Skin epidermis (tissue), 12 donors: Measurements from ENCODE around the gene BRD4.

Experiments used
- H3K27ac ChIP-seq, 21 experiments: fragments of 200-600 bp; sonication (generic) in 11 of 21; one replicate each; pipeline ENCODE4 v1.5.0; 2020; ENCODE audit warnings: mild to moderate bottlenecking in 3 of 21, inconsistent platforms in 2 of 21, moderate library complexity in 2 of 21
- H3K4me3 ChIP-seq, 7 experiments: fragments of 200-600 bp; sonication (generic) in 2 of 7; one replicate each; pipeline ENCODE4 v1.5.0; 2020; ENCODE audit warnings: inconsistent platforms in 2 of 7, mild to moderate bottlenecking in 2 of 7, moderate library complexity in 1 of 7

The BRD4 gene

DNA sequence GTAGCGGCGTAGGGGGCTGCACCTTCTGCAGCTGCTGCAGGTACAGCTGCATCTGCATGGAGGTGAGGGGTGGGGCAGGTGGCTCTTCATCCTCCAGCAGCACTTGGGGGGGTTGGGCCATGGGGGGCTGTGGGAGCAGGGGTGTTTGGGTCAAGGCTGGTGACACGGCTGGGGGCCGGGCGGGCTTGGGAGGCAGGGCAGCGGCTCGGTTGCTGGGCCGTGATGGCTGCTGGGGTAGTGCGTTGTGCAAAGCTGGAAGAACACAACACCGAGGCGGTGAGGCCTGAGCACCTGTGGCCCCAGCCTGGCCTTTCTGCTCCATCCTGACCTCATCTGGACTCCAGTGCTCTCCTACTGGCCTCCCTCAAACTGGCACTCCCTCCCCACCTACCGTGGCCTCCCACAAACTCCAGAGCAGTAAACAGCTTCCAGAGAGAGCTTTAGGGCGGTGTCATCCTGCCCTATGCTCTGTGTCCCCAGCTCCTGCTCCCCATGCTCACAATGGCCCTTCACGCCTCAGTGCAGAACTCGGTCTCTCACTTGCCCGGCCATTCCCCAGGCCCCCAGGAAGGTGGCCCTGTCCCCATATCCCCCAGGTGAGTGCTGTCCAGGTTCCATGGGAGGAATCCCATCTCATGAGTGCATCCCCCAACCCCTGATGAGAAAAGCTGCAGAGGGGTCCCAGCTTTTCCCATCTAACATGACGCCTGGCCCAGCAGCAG lies 88.9 kb downstream of the BRD4 start:
- no peak overlapping the region for H3K4me3 ChIP-seq
- H3K27ac ChIP-seq = no peak overlapping the region

DNA sequence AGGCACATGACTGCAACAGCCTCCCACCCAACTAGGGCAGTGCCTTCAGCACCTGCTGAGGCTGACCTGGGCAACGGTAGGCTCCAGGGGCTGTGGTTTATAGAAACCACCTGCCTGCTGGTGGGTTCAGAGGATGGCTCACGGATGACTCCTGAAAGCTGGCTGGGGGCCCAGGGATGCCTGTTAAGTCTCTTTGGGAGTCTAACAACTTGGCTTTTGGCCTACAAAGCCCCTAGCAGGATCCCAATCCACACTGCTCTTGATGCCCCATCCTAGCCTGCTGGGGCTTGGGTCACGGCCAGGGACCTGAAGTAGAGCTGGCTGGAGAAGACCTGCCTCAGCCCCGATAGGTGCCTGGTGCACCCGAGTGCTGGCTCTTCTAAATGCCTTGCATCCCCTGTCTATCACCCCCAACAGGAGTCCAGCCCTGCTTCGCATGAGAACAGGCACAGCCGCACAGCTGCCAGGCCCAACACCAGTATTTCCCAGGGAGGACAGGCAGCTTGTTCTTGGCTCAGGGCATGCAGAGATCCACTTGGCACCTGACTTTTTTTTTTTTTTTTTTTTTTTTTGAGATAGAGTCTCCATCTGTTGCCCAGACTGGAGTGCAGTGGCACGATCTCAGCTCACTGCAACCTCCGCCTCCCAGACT lies 91.0 kb downstream of the BRD4 start:
- no peak overlapping the region for H3K27ac ChIP-seq
- H3K4me3 ChIP-seq = no peak overlapping the region

DNA sequence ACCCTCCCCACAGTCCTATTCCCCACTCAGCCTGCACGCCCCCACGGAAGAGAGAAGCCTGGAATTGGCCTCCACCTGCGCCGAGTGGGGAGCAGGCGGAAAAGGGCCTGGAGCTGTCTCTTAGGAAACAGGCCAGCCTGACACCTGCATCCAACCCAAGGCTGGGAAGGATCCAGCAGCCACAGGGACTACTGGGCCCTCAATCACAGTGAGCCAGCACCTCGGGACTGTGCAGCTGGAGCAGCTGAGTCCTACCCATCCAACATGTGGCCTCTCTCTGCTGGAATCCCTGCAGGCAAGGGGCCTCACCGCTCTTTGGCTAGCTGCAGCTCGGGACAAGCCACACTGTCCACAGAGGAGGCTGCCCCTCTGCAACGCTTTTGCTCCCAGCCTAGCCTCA lies 91.8 kb downstream of the BRD4 start:
- Histone ChIP-seq H3K4me3 (no peak overlapping the region), H3K27ac (no peak overlapping the region)

DNA sequence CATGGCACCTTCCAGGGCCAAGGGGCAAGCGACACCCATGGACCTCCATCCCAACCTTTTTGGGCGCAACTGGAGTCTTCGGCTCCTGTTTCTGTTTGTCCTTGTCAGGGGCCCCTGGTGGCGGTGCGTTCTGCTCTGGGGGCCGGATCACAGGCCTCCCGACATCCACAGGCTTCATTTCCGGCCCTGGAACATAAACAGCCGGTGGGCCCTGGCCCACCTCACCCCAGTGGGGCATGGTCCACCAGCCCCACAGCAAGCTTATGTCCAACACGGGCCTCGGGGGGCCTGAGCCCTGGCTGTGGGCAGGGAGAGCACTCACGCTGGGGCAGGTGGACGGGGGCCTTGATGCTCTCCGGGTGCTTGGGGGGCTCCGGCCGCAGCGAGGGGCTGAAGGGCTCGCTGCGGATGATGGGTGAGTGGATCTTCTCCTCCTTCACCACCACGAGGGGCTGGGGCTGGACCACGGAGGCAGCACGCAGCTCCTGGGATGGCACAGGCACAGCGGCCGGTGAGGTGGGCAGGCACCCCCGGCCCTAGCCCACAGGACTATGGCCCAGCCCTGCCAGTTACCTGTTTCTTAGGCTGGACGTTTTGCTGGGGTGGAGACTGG lies 92.9 kb downstream of the BRD4 start:
- Histone ChIP-seq H3K4me3 (no peak overlapping the region), H3K27ac (no peak overlapping the region)

DNA sequence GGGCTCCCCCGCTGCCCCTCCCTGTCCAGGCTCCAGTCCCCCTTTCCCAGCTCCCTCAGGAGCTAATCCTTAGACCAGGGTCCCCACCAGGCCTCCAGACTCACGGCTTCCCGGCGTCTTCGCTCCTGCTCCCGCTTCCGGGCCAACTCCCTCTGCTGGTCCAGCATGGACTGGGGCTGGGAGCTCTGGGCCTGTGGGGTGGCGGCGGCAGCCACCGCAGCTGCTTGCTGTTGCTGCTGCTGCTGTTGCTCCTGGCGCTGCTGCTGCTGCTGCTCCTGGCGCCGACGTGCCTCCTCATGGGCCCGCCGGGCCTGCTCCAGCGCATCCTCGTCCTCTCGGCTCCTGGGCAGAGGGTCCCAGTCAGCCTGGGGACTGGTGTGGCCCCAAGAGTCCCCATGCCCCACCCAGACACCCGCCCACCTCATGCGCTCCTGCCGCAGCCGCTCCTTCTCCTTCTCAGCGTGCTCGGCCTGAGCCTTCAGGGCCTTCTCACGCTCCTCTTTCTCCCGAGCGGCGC lies 93.6 kb downstream of the BRD4 start:
- H3K4me3 ChIP-seq = no peak overlapping the region
- H3K27ac ChIP-seq = peak overlapping the region in 3 of 21 experiments; percentile 10 to 55 (median 24)

DNA sequence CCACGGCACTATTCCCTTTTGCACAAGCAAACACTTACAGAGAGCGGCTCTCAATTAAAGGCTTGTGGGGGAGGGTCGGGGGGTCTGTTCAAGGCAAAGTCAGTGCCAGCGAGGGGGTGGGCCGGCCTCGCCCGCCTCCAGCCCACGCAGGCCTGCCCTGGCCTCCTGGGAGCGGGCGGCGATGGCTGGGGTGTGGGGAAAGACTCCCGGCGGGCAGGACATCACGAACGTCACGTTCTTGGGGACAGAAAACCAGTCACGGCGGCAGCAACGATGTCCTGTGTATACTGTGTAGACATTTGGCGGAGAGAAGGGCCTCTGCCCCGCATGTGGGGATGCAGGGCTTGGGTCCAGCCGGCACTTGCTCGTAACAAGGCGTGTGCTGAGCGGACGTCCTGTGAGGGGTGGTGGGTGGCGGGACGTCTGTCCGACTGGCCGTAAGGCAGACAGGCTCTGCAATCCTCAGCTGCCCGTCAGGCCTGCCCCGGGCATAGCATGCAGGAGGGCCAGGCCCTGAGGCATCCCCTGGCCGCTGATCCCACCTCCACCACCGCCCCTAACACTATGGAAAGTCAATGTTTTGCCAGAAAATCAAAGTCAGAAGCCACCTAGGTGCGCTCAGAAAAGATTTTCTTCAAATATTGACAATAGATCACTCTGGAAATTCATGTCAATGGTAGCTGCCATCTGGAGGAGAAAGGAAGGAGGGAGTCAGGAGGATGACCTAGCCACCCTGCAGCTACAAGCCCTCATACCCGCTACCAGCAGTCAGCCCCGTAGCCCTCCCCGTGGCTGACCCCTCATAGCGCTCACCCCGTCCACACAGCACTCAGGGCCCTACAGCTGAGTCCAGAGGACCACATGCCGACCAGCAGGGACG lies 94.3 kb downstream of the BRD4 start:
- Histone ChIP-seq H3K27ac (peak overlapping the region in 3 of 21 experiments; percentile 10 to 55 (median 24)), H3K4me3 (no peak overlapping the region)

DNA sequence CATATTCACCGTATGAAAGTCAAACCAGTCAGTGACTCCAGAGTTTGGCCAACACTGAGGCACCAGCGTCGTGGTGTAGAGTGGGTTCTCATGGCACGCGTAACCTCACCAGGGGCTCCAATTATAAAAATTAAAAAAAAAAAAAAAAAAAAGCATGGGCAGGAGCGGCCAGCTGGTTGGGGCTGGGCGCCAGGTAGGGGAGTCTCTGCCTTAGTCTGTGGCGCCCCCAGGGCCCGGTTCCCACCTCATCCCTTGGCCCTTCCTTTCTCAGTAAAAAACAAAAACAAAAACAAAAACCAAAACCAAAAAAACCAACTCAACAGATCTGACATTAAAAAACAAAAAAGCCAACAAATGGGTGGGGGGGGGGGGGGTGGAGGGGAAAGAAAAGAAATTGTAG lies 95.5 kb downstream of the BRD4 start:
- H3K27ac ChIP-seq = no peak overlapping the region
- no peak overlapping the region for H3K4me3 ChIP-seq

DNA sequence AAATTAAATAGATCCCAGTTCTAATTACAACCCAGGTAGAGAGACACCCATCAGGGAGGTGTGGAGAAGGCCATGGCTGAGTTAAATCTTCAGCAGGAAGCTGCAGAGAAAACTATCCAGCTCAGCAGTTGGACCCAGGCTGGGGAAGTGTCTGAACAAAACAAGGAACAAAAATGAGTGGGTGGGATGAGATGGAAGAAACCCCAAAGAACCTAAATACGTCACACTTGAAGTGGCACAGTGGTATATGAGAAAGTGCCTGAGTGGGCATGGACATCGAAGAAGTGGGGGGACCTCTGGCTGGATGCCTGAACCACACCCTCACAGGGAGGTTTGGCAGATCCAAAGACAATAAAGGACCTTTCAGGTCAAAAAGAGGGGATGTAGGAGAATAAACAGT lies 96.6 kb downstream of the BRD4 start:
- Histone ChIP-seq H3K27ac (peak overlapping the region in 2 of 21 experiments; percentile 11 to 19), H3K4me3 (no peak overlapping the region)

DNA sequence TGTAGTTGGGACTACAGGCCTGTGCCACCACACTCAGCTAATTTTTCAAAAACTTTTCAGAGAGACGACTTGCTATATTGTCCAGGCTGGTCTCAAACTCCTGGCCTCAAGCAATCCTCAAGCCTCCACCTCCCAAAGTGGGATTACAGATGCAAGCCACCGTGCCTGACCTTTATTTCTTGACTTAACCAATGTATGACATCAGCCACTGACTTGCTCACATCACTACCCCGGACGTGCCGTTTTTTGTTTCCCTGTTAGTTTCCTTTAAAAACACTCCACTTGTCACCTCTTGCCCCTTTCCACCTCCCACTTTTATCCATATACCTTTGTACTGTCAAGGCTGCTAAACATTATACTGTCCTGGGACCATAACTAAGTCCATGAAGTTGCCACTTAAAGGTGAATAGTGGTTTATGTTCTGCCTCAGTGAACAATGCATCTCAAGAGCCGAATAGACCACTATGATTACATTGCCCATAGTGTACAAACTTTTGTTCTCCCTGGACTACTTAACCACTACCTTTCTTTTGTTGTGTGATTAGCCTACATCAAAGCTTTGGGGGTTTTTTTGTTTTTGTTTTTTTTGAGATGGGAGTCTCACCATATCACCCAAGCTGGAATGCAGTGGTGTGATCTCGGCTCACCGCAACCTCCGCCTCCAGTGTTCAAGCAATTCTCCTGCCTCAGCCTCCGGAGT lies 97.8 kb downstream of the BRD4 start:
- Histone ChIP-seq H3K27ac (no peak overlapping the region), H3K4me3 (no peak overlapping the region)

DNA sequence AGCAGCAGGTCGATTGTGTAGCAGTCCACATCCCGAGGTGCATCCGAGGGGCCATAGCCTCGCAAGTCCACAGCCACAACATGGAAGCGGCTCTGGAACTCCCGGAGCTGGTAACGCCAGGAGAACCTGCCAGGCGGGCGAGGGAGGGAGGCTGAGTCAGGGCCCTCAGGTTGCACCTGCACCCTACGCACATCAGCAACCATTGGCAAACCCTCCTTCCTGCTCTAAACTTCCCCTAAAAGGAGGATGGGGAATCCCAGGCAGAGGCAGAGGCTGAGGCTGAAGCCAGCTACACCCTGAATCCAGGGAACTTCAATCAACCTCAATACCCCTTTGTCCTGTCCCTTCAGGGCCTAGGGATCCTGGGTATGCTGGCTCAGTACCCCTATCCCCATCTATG lies 101.1 kb downstream of the BRD4 start:
- H3K27ac ChIP-seq = peak overlapping the region in 20 of 21 experiments; percentile 35 to 83 (median 72)

DNA sequence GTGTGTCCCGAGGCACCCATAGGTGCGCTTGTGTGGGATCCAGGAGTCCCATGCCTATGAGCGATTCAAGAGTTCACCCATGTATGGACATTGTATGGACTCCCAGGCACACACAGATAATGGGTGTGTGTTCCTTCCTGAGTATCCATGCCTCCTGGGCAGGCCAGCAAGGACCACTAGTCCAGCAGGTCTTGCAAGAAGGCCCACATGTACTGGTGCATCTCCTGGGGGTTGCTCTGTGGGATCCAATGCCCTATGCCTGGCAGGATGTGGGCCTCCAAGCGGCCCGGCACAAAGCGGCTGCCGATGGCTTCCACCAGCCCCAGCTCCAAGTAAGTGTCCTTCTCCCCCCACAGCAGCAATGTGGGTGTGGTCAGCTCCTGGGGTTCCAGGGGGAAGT lies 105.1 kb downstream of the BRD4 start:
- Histone ChIP-seq H3K4me3 (no peak overlapping the region), H3K27ac (peak overlapping the region in 1 of 21 experiments; percentile 22)

More for the DNA sequence above, 101.1 kb downstream of the BRD4 start:
- peak overlapping the region; percentile 8 to 37 (median 29) for H3K4me3 ChIP-seq

DNA sequence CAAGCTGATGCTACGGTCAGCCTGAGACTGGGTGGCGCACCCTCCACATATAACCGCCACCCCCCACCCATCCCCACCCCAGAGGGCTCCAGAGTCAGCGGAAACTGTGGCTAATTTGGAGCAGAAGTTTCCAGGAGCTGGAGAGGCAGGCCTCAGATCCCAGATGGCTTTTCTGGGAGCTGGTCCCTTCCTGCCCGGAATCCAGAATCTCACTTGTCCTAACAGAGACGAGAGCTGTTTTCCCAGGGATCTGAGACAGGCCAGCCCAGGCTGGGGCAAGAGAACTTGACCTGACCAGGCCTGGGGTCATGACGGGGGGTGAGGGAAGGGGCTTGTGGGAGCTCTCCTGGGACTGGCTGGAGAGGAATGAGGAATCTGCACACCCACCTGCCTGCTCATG lies 106.6 kb downstream of the BRD4 start:
- Histone ChIP-seq H3K27ac (peak overlapping the region in 7 of 21 experiments; percentile 0 to 52 (median 22)), H3K4me3 (no peak overlapping the region)

DNA sequence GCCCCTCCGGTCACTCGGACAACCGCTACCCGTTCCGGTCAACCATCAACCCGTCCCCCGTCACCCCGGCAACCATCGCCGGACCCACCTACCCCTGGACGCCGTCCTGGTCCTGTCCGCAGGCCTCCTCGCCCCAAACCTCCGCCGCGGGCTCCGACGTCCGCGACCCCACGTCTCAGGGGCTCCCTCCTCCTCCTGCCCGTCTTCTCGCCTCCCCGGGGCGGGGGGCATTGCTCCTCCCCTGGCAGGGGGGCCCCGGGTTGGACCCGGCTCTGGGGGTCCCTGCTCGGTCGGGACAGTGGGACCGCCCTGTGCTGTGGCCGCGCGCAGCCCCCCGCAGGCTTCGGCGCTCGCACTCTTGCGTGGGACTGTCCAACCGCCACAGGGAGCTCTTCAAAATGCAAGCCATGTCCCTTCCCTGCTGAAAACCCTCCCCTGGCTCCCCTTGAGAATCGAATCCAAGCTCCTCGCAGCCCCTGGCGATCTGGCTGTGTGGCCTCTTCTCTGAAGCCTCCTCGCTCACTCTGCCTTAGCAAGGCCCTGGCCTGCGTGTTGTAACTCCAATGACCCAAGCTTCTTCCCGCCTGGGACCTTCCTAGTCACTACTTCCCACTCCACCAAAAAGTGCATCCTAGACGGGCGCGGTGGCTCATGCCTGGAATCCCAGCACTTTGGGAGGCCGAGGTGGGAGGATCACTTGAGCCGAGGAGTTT lies 108.5 kb downstream of the BRD4 start:
- Histone ChIP-seq H3K27ac (peak overlapping the region in 20 of 21 experiments; percentile 33 to 83 (median 66)), H3K4me3 (peak overlapping the region; percentile 35 to 60 (median 47))

DNA sequence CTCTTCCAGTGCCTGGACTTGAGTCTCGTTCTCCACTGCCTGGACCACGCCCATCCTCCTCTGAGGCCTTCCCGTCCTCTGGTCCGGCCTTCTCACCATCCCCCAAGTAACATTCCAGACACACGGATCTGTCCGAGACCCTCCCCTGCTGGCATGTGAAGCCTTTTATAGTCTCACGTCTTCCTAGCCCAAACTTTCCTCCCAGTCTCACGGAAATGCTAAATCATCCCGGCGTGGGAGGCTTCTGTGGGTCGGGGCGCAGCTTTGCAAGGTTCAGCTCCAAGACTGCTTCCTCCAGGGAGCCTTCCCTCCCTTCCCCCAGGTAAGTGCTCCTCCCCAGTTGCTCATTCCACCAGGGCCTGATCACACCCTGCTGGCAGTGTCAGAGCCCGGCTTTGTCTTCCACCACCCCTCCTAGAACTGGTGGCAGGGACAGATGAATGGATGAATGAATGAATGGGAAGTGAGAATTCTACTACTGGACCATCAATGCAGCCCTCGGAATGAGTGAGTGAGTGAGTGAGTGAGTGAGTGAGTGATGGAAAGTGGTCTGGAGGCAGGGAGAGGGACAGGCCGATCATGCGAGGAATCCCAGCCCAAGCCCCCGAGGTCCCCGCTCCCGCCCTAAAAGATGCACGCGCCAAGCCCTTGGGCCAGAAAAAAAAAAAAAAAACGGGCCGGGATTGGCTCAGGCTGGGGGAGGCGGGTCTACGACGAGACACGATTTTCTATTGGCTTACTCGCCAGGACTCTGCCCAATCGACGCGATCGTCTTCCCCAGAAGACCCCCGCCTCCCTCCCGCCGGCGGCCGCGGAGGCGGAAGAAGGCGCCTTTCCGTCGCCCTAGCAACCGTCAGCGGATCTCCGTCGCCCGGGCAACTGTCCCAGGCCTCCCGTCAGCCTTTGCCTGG lies 109.3 kb downstream of the BRD4 start:
- peak overlapping the region in 18 of 21 experiments; percentile 10 to 83 (median 66) for H3K27ac ChIP-seq
- H3K4me3 ChIP-seq = peak overlapping the region; percentile 35 to 60 (median 47)

DNA sequence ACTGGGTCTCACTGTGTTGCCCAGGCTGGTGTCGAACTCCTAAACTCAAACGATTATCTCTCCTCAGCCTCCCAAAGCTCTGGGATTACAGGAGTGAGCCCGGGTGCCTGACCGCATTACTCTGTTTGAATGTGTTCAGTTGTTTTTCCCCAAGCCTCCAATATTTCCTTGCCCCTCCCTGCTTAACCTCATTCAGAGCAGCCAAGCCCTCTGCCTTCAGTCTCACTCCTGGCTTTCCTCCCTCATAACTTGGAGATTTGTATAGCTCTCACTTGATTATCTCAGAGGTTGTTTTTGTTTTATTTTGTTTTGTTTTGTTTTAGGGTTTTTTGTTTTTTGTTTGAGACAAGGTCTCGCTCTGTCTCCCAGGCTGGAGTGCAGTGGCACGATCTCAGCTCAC lies 111.5 kb downstream of the BRD4 start:
- H3K27ac ChIP-seq = no peak overlapping the region
- H3K4me3 ChIP-seq = no peak overlapping the region

DNA sequence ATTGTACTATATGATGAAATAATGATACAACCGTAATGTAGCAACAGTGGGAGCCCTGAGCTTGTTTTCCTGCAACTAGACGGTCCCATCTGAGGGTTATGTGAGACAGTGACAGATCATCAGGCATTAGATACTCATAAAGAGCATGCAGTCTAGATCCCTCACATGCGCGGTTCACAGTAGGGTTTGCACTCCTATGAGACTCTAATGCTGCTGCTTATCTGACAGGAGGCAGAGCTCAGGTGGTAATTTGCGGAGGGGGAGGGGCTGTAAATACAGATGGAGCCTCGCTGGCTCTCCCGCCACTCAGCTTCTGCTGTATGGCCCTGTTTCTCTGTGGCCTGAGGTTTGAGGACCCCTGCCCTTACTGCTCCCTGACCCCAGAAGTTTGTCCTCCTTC lies 113.8 kb downstream of the BRD4 start:
- Histone ChIP-seq H3K27ac (no peak overlapping the region), H3K4me3 (no peak overlapping the region)

DNA sequence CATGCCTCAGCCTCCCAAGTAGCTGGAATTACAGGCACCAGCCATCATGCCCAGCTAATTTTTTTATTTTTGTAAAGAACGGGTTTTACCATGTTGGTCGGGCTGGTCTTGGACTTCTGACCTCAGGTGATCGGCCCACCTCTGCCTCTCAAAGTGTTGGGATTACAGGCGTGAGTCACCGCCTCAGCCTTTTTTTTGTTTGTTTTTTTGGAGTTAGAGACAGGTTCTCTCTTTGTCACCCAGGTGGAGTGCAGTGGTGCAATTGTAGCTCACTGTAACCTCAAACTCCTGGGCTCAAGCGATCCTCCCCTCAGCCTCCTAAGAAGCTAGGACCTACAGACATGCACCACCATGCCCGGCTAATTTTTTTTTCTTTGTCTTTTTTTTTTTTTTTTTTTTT lies 116.0 kb downstream of the BRD4 start:
- no peak overlapping the region for H3K27ac ChIP-seq

More for the DNA sequence above, 116.0 kb downstream of the BRD4 start:
- no peak overlapping the region for H3K4me3 ChIP-seq
